CD4-positive, alpha-beta T cell treated with Interleukin-21 for 1 hour (primary cell): ENCODE data around the gene SELENOV.

ENCODE experiments used
- DNase-seq: peaks from one replicate; pipeline ENCODE4 v3.0.0-alpha.2; 2020

Gene SELENOV

GRCh38 chr19:39524495-39524894 lies 9.6 kb downstream of the SELENOV start:
- no peak for DNase-seq

DNA sequence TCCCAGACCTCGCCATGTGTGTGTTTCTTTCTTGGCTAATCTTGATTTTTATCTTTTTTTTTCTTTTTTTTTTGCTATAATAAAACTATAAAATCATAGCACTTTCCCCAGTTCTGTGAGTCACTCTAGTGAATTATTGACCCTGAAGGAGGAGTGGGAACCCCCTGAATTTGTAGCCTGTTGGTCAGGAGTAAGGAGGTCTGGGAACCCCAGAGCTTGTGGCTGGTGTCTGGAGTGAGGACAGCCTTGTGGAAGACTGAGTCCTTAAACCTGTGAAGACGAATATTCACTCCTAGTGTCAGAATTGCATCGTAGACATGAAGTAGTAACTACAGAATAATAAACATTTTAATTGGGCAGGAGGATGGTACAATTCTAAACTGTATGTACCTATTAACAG lies 10.3 kb downstream of the SELENOV start:
- no peak for DNase-seq

GRCh38 chr19:39531834-39532232 lies 16.9 kb downstream of the SELENOV start:
- DNase-seq: no peak

- DNase-seq: peak; percentile 95
These were observed 17.5 kb downstream of the SELENOV start, which contains the start of gene EID2B for GRCh38 chr19:39532233-39533002. Gene EID2B (minus strand): TSS chr19:39532852. CDS start chr19:39532802, 50 bp downstream.

DNA sequence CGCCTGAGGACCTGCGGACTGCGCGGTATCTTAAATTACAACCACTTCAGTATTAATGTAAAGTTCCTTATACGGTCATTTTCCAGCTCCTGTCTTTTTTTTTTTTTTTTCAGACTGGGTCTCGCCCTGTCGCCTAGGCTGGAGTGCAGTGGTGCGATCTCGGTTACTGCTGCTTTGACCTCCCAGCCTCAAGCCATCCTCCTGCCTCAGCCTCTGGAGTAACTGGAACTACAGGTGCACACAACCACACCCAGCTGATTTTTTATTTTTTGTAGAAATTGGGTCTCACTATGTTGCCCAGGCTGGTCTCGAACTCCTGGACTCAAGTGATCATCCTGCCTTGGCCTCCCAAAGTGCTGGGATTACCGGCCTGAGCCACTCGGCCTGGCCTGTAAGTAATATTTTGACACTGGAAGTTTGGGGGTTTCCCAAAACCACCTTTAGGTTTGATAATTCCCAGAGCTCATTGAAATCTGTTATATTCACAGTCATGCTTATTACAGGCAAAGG lies 18.1 kb downstream of the SELENOV start:
- no peak for DNase-seq

DNA sequence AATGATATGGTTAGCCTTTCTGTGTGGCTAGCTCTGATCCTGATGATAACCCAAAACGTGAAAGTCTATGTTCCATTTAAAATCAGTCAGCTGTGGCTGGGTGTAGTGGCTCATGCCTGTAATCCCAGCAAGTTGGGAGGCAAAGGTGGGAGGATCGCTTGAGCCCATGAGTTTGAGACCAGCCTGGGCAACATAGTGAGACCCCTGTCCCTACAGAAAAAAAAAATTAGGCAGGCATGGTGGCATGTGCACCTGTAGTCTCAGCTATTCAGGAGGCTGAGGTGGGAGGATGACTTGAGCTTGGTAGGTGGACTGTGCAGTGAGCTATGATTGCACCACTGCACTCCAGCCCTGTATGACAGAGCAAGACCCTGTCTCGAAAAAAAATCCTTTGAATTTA lies 18.9 kb downstream of the SELENOV start:
- DNase-seq: no peak

DNA sequence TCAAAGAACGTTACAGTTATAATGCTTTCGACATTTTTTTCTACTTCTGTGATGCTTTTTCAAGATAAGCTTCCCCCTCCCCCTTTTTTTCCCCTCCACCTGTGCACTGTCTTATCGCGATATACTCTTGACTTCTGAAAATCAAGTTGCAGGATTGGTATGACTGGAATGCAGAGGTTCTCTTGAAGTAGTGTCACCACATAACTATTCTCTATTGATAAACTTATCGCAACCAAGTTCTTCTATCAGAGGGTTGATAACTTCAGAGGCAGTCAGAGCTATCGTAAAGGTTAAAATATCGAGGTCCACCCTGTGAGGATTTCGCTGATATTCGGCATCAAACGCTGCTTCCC lies 24.2 kb downstream of the SELENOV start:
- no peak for DNase-seq

- peak; percentile 93 for DNase-seq
These were observed 24.8 kb downstream of the SELENOV start, which contains the start of gene EID2 for GRCh38 chr19:39539518-39540332. Gene EID2 (minus strand): TSS chr19:39540161. CDS start chr19:39540079, 82 bp downstream.

DNA sequence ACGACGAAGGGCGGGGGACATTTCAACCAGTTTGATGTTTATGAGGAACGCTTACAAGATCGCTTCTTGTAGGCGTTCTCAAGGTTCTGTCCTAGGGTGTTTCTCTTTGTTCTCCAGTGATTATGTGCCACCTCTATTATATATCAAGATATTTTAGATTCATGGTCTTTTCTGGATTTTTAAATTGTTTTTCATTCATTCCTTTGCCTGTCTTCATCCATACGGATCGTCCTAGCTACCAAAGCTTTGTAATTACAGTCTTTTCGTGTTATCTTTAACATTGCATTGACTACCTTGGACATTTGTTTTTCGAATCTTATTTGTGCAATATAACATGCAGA lies 25.4 kb downstream of the SELENOV start:
- DNase-seq: no peak

GRCh38 chr19:39542206-39542605 lies 27.3 kb downstream of the SELENOV start:
- no peak for DNase-seq

DNA sequence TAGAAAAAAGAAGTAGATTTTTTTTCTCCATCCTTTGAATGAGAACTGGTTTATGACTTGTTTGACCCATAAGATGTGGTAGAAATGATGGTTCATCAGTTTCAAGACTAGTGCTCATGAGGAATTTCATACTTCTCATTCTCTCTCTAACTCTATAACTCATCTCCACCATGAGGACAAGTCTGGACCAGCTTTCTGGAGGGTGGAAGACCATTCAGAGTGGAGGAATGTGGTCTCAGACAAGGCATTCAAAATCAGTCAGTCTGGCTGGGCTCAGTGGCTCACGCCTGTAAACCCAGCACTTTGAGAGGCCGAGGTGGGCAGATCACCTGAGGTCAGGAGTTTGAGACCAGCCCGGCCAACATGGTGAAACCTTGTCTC lies 28.5 kb downstream of the SELENOV start:
- DNase-seq: no peak

DNA sequence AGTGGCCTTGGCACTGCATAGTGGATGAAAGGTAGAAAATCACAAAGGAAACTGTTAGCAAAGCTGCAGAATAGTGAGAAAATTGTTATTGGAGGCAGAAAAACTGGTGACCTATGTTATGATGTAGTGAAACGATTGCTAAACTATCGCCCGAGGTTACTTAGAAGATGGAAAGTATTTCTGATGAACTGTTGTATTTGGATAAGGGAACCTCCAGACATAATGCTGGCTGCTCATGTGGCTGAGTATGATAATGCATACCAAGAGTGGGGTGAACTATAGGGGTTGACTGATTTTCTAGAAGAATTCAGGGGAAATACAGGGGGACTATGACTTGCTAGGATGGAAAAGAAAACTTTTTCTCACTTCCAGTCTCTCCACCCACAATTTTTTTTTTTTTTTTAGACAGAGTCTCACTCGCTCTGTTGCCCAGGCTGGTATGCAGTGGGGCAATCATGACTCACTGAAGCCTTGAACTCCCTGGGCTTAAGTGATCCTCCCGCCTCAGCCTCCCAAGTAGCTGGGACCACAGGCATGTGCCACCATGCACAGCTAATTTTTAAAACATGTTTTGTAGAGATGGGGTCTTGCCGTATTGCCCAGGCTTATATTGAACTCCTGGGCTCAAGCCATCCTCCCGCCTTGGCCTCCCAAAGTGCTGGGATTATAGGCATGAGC lies 29.4 kb downstream of the SELENOV start:
- DNase-seq: no peak

- DNase-seq: peak; percentile 37
These were observed 30.0 kb downstream of the SELENOV start for GRCh38 chr19:39544911-39545310.

DNA sequence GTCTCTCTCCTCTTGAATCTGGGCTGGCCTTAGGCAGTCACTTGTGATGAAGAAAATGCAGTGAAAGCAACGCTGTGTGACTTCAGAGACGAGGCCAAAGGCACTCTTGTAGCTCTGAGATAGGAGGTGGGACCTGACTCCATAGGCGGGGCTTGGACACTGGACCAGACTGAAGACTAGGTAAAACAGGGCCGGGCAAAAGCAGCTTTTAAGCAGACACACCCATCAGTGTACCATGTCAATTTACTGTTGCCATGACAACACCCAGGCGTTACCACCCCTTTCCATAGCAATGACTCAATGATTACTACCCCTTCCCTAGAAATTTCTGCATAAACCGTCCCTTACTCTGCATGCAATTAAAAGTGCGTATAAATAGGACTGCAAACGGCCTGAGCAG lies 31.7 kb downstream of the SELENOV start:
- DNase-seq: no peak

DNA sequence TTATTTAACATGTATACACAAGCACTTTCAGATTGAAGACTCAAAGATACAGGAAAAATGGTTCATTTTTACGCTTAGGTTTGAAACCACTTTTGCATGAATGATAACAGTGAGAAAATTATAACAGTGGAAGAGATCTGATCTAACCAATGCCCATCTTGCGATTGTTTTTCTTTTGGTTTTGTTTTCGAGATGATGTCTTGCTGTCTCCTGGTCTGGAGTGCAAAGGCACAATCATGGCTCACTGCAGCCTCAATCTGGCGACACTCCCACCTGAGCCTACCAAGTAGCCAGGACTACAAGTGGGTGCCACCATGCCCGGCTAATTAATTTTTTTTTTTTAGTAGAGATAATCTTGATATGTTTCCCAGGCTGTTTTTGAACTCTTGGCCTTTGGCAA lies 35.3 kb downstream of the SELENOV start:
- DNase-seq: no peak

- no peak for DNase-seq
These were observed 38.2 kb downstream of the SELENOV start for GRCh38 chr19:39553082-39553652.

GRCh38 chr19:39554701-39555311 lies 39.9 kb downstream of the SELENOV start:
- DNase-seq: no peak

DNA sequence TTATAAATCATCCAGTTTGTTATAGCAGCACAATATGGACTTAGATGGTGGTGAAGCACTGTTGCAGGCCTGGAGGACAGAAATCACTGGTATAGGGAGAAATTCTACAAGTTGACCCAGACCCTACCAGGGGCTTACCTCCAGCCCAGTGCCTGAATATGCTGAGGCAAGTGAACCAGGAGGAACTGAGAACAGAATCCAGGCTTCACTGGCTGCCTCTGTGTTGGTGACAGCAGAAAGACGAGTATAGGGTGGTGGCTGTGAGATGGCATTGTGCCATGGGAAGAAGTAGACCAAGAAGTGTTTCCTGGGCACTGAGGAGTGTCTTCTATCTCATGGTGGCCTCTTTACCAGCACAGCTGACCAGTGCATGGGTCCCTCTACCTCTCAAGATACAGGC lies 40.9 kb downstream of the SELENOV start:
- DNase-seq: no peak

DNA sequence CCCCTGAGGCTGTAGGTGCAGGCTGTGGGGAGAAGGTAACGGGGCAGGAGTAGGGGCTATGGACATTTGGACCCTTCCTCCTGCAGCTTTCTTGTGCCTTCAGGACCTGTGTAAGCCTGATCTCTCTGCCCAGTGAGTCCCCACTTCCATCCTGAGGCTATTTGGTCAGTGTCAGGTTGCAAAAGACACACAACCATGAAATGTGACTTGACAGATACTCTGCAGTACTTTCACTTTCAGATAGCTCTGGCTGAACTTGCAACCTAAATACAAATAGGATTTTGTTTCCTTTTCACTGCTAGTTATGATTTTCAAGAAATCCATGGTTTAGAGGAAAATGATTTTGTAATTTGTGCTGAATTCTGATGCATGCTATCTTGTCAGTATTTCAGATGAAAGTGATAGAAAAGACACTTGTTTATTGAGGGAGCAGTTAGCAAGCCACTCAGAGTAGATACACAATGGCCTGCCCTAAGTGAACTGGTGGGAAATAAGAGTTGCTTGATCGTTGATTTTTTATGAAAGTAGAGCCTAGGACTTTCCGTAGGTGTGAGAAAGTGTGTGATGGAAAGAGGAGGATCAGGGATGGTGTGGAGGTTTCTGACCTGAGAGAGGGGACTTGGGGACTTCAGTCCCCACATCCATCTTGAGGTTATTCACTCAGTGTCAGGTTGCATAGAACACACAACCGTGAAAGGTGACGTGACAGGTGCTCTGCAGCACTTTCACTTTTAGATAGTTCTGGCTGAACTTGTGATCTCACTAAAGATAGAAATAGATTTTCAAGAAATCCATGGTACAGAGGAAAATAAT lies 43.1 kb downstream of the SELENOV start:
- DNase-seq: peak; percentile 38

GRCh38 chr19:39558624-39559117 lies 43.7 kb downstream of the SELENOV start:
- DNase-seq: peak; percentile 44

DNA sequence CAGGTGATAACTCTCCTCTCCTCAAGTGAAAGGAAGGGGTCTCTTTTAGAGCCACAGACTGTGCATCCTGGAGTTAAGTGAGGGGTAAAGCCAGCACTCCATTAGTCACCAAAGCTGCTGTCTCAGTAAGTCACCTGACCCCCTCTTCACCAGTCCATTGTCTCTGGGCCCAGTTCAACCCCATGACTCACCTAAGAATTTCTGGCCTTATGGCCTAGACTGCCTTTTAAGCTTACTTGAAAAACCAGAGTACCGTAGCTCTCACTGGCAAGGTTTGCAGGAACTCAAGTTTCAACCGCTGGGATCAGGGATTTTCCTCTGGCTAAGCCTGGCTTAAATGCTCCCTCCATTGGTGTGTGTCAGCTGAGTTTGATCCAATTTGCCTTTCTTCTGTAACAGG lies 48.5 kb downstream of the SELENOV start:
- DNase-seq: no peak

DNA sequence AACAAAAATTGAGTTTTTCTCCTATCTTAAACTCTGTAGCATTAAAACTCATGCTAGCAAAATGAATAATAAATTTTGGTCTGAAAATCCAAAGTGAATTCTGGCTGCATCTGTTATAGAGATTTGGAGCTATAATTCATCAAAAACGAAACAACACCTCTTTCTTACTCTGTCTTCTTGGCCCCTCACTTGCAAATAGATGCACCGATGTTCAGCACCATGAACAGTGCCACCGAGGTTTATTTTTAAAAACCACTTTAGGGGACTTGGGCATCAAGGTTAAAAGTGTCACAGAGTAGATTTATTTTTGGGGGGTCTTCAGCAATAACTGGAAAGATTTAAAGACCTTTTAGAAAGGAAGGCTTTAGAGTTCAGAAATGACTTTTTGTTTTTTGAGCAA lies 51.1 kb downstream of the SELENOV start:
- DNase-seq: no peak
